ENCODE measurements around the gene CNPY3. TPM values are rescaled to one million over a fixed set of nuclear protein-coding genes. Genes with fewer than 3 reads are reported as not detected.
"Not testable (repeated sequence)": the region's sequence is repeated elsewhere in the genome, so short reads cannot be mapped to it uniquely, and the experiment has no call there.

The CNPY3 gene
- total RNA-seq, 8 experiments from 2014 or later = 29.6 to 49.1 (median 33.4) TPM

DNA sequence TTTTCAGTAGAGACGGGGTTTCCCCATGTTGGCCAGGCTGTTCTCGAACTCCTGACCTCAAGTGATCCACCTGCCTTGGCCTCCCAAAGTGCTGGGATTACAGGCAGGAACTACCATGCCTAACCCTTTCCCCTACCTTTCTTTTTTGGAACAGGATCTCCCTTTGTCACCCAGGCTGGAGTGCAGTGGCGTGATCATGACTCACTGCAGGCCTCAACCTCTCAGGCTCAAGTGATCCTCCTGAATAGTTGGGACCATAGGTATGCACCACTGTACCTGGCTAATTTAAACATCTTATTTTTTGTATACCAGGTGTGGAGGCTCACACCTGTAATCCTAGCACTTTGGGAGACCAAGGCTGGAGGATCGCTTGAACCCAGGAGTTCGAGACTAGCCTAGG, 12.1 kb downstream of the CNPY3 start:
- in situ Hi-C loops (cut with MboI; ENCODE audit: low pct_unique_long_range_greater_than_20kb in 2 of 9, low sequenced_read_pairs in 9 of 9, unreplicated experiment in 9 of 9); ATAC-seq (replicated peaks in 6 of 8); H3K4me1 ChIP-seq (replicated peaks in 1 of 2); H3K4me3 ChIP-seq; H3K27ac ChIP-seq: not testable (repeated sequence)
- 90 to 100% (median 100%) methylated on average over 1 to 5 of the region's 5 CpGs; no CpG with 5 or more reads in 1 of the 10 experiments for WGBS, 10 experiments

DNA sequence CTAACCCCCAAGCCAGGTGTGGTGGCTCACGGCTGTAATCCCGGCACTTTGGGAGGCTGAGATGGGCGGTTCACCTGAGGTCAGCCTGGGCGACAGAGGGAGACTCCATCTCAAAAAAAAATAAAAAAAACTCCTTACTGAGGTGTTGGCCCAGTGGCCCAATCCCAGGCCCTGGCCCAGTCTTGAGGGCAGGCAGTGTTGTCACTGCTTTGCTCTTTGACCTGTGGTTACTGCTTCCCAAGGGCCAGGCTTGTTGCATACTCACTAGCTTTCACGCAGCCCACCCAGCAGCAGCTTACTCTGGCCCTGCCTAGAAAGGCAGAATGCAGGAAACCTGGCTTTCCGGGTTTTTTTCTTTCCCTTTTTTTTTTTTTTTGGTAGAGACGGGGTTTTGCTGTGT, 13.2 kb downstream of the CNPY3 start:
- Histone ChIP-seq H3K4me1 (replicated peaks in 1 of 2) (no peaks in the 10 kb centered on the region), H3K4me3 (no peak overlapping the region), H3K27ac (no peak overlapping the region)
- ATAC-seq (replicated peaks in 6 of 8) = no peak
- 70 to 96% (median 86%) methylated on average over 1 to 5 of the region's 7 CpGs; no CpG with 5 or more reads in 4 of the 10 experiments for WGBS, 10 experiments
- in situ Hi-C loops (cut with MboI; ENCODE audit: low pct_unique_long_range_greater_than_20kb in 2 of 9, low sequenced_read_pairs in 9 of 9, unreplicated experiment in 9 of 9) = no loop called here

DNA sequence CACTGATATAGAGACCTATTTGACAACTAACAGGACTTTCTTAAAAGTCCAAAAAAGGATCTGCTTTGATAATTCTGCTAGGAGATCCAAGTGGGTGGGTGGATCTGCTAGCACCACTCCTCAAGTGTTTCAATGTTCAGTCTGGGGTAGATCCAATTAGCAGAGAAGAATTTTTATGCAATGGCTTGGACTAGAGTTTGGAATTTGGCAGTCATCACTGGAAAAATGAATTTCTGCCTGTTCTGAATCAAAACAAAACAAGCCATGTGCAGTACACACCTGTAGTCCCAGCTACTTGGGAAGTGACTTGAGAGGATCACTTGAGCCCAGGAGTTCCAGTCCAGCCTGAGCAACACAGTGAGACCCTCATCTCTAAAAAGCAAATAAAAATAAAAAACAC, 18.7 kb downstream of the CNPY3 start:
- Histone ChIP-seq H3K4me3 (no peak overlapping the region), H3K27ac (no peak overlapping the region), H3K4me1 (replicated peaks in 1 of 2) (no peaks in the 10 kb centered on the region)
- ATAC-seq (replicated peaks in 6 of 8) = no peak
- in situ Hi-C loops (cut with MboI; ENCODE audit: low pct_unique_long_range_greater_than_20kb in 2 of 9, low sequenced_read_pairs in 9 of 9, unreplicated experiment in 9 of 9) = no loop called here

DNA sequence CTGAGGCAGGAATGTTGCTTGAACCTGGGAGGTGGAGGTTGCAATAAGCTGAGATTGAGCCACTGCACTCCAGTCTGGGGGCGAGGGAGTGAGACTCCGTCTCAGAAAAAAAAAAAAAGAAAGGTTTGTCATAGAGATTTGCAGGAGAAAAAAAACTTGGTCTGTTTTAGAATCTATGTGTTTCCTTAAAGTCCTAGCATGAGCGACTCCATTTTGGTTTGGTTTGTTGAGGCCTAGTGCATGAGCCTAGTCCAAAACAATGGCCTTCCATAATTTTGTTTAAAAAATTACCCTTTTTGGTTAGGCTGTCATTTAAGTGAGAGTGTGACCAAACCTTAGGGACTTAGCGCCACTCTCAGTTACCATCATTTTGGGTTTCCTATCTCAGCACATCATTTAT, 23.1 kb downstream of the CNPY3 start:
- H3K4me3 ChIP-seq = no peak overlapping the region
- ATAC-seq (replicated peaks in 6 of 8) = no peak
- H3K27ac ChIP-seq = no peak overlapping the region
- H3K4me1 ChIP-seq (replicated peaks in 1 of 2) = no peaks in the 10 kb centered on the region
- in situ Hi-C loops (cut with MboI; ENCODE audit: low pct_unique_long_range_greater_than_20kb in 2 of 9, low sequenced_read_pairs in 9 of 9, unreplicated experiment in 9 of 9) = no loop called here
- WGBS, 10 experiments = 47 to 100% (median 88%) methylated on average over 1 to 4 of the region's 4 CpGs

DNA sequence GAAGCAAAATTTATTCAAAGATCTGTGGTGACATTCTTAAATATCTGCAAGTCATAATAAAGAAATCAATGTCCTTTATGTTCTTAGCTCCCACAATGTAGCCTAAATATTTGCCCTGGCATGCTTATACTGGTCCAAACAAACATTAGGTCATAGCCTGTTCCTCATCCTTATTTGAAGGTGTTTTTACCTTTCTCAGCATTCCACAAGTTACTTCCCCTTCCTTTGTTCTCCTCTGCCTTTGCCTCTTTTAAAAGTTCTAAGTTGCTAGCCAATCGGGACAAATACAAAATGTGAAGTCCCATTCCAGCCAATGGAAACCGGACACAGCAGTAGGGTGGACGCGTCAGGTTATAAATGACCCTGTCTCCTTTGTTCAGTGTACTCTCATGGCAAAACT, 25.1 kb downstream of the CNPY3 start:
- H3K27ac ChIP-seq; H3K4me3 ChIP-seq; in situ Hi-C loops (cut with MboI; ENCODE audit: low pct_unique_long_range_greater_than_20kb in 2 of 9, low sequenced_read_pairs in 9 of 9, unreplicated experiment in 9 of 9); H3K4me1 ChIP-seq (replicated peaks in 1 of 2); ATAC-seq (replicated peaks in 6 of 8): not testable (repeated sequence)
- WGBS, 10 experiments = 71 to 100% (median 86%) methylated on average over 1 to 4 of the region's 4 CpGs; no CpG with 5 or more reads in 6 of the 10 experiments

DNA sequence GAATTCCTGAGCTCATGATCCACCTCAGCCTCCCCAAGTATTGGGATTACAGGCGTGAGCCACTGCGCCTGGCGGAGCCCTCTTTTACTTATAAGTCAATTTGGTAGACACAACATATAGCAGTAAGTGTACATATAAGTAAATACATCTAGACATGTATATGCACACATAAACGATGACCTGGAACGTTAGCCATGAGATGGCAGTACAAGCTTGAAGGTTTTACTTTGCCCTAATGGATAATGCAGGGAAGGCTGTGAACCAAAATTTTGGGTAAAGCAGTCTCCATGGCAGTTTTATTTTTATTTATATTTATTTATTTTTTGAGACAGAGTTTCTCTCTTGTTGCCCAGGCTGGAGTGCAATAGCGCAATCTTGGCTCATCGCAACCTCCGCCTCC, 28.8 kb downstream of the CNPY3 start:
- Histone ChIP-seq H3K4me3 (no peak overlapping the region), H3K27ac (no peak overlapping the region), H3K4me1 (replicated peaks in 1 of 2) (peaks cover 0 to 6% of the 10 kb centered on the region in 2 donors)
- 70 to 100% (median 83%) methylated on average over 1 to 5 of the region's 8 CpGs; no CpG with 5 or more reads in 3 of the 10 experiments for WGBS, 10 experiments
- no peak for ATAC-seq (replicated peaks in 6 of 8)
- in situ Hi-C loops (cut with MboI; ENCODE audit: low pct_unique_long_range_greater_than_20kb in 2 of 9, low sequenced_read_pairs in 9 of 9, unreplicated experiment in 9 of 9) = no loop called here

DNA sequence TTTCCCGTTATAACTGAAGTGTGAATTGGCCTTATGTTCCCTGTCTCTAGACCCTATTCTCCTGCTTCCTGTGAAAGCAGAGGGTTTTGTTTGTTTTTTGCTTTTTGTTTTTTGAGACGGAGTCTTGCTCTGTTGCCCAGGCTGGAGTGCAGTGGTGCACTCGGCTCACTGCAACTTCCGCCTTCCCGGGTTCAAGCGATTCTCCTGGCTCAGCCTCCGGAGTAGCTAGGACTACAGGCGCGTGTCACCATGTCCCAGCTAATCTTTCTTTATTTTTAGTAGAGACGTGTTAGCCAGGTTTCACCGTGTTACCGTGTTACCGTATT, 30.6 kb downstream of the CNPY3 start:
- 6 to 77% (median 46%) methylated on average over 4 to 8 of the region's 13 CpGs; no CpG with 5 or more reads in 5 of the 10 experiments for WGBS, 10 experiments
- peaks cover 0 to 6% of the 10 kb centered on the region in 2 donors for H3K4me1 ChIP-seq (replicated peaks in 1 of 2)
- in situ Hi-C loops (cut with MboI; ENCODE audit: low pct_unique_long_range_greater_than_20kb in 2 of 9, low sequenced_read_pairs in 9 of 9, unreplicated experiment in 9 of 9) = no loop called here
- no peak for ATAC-seq (replicated peaks in 6 of 8)
- H3K4me3 ChIP-seq = peak overlapping the region in 1 of 5 donors; percentile 32
- H3K27ac ChIP-seq = no peak overlapping the region

DNA sequence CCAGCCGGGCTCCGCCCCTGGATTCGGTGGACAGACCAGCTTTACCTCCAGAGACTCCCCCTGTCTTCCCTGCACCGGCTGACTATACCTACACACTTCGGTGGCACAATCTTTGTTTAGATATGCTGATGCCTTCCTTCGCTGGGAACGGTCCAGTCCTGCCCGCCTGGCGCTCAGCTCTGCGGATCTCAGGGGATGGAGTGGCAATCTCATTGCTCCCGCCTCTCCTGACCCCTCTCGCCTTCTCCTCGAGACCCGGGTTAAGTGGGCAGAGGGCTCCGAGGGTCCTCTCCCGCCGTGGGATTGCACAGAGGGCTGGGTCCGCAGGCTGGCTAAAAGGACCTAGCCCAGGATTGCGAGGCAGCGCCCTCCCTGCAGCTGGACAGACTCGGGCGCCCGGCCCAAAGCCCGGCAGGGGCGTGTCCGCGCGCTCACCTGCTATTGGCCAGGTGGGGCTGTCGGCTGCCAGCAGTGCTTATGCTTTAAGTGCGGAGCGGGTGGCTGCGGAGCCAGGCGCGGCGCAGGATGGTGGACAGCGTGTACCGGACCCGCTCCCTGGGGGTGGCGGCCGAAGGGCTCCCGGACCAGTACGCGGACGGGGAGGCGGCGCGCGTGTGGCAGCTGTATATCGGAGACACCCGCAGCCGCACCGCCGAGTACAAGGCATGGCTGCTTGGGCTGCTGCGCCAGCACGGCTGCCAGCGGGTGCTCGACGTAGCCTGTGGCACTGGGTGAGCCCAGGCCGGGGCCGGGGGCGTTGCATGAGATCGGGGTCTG, 31.2 kb downstream of the CNPY3 start, which contains the start of gene GNMT:
GNMT (plus strand) TSS at position 512 of the 777 bp plus-strand sequence; CDS start at position 526, 14 bp downstream.
- Histone ChIP-seq H3K4me1 (replicated peaks in 1 of 2) (peaks cover 0 to 6% of the 10 kb centered on the region in 2 donors), H3K27ac (no peak within 1 kb of the TSS), H3K4me3 (peak within 1 kb of the TSS; percentile 18 to 32 (median 21))
- WGBS, 10 experiments = 0 to 17% (median 8%) methylated on average over 3 to 29 of the region's 62 CpGs; no CpG with 5 or more reads in 5 of the 10 experiments
- peak; percentile 72 to 90 (median 84) for ATAC-seq (replicated peaks in 6 of 8)
- in situ Hi-C loops (cut with MboI; ENCODE audit: low pct_unique_long_range_greater_than_20kb in 2 of 9, low sequenced_read_pairs in 9 of 9, unreplicated experiment in 9 of 9) = no loop called here

DNA sequence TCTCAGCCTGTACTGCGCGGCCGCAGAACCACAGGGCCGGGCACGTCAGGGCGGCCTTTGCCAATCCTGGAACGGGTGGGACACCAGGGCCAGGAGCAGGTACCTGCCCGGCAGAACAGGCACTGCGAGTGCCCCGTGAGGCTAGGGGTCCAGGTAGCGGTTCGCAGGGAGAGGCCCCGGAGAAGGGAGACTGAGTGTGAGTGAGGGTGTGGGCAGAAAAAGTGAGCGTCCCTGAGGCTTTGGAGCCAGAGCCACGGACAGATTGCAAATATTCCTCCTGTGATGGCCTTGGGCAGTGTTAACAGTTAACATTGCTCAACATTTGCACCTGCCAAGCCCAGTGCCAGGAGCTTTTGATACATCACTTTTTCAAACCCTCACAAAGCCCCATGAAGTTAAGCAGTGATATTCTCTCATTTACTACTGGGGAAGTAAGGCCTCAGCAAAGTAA, 31.8 kb downstream of the CNPY3 start:
- WGBS, 10 experiments = 11 to 80% (median 49%) methylated on average over 1 to 6 of the region's 15 CpGs; no CpG with 5 or more reads in 4 of the 10 experiments
- in situ Hi-C loops (cut with MboI; ENCODE audit: low pct_unique_long_range_greater_than_20kb in 2 of 9, low sequenced_read_pairs in 9 of 9, unreplicated experiment in 9 of 9) = no loop called here
- ATAC-seq (replicated peaks in 6 of 8) = peak in 3 of 8 experiments; percentile 27 to 39 (median 36)
- Histone ChIP-seq H3K4me3 (peak overlapping the region; percentile 18 to 32 (median 21)), H3K27ac (no peak overlapping the region), H3K4me1 (replicated peaks in 1 of 2) (peaks cover 0 to 6% of the 10 kb centered on the region in 2 donors)

DNA sequence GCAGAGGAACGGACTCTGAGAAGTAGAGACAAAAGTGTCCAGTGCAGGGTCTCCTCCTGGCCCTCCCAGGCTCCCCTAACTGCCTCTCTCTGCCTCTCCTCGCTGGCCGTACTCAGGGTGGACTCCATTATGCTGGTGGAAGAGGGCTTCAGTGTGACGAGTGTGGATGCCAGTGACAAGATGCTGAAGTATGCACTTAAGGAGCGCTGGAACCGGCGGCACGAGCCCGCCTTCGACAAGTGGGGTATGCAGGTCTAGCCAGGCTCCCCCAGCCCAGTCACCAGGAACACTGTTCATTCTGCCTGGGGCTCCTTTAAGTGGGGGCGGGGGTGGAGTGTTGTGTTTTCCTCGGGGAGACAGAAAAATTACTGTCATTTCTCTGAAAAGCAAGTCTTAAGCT, 32.8 kb downstream of the CNPY3 start:
- Histone ChIP-seq H3K4me1 (replicated peaks in 1 of 2) (peaks cover 0 to 6% of the 10 kb centered on the region in 2 donors), H3K27ac (no peak overlapping the region), H3K4me3 (no peak overlapping the region)
- 60 to 100% (median 85%) methylated on average over 1 to 8 of the region's 12 CpGs; no CpG with 5 or more reads in 3 of the 10 experiments for WGBS, 10 experiments
- no peak for ATAC-seq (replicated peaks in 6 of 8)
- in situ Hi-C loops (cut with MboI; ENCODE audit: low pct_unique_long_range_greater_than_20kb in 2 of 9, low sequenced_read_pairs in 9 of 9, unreplicated experiment in 9 of 9) = no loop called here

DNA sequence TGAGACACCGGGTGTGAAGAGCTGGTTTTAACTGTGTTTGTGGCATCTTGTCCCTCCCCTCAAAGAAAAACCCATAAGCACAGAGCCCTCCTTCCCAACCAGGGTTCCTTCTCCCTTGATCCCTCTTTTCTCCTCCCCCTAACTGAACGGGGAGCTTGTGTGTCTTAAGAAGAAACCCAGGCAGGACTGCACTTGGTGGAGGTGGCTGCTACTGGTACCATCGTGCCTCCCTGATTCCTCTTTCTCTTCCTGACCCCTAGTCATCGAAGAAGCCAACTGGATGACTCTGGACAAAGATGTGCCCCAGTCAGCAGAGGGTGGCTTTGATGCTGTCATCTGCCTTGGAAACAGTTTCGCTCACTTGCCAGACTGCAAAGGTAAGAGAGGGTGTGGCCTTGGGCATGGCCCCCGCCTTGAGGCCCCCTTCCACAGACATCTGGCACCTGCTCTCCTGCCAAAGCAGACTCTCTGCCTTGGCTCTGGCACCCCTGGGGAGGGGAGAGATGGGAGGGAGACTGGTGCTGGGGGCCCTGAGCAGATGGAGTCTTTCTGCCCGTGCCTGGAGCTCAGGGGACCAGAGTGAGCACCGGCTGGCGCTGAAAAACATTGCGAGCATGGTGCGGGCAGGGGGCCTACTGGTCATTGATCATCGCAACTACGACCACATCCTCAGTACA, 33.4 kb downstream of the CNPY3 start:
- in situ Hi-C loops (cut with MboI; ENCODE audit: low pct_unique_long_range_greater_than_20kb in 2 of 9, low sequenced_read_pairs in 9 of 9, unreplicated experiment in 9 of 9) = no loop called here
- peaks cover 0 to 6% of the 10 kb centered on the region in 2 donors for H3K4me1 ChIP-seq (replicated peaks in 1 of 2)
- 0 to 100% (median 75%) methylated on average over 1 to 4 of the region's 13 CpGs; no CpG with 5 or more reads in 3 of the 10 experiments for WGBS, 10 experiments
- no peak for ATAC-seq (replicated peaks in 6 of 8)
- H3K27ac ChIP-seq = no peak overlapping the region
- no peak overlapping the region for H3K4me3 ChIP-seq

DNA sequence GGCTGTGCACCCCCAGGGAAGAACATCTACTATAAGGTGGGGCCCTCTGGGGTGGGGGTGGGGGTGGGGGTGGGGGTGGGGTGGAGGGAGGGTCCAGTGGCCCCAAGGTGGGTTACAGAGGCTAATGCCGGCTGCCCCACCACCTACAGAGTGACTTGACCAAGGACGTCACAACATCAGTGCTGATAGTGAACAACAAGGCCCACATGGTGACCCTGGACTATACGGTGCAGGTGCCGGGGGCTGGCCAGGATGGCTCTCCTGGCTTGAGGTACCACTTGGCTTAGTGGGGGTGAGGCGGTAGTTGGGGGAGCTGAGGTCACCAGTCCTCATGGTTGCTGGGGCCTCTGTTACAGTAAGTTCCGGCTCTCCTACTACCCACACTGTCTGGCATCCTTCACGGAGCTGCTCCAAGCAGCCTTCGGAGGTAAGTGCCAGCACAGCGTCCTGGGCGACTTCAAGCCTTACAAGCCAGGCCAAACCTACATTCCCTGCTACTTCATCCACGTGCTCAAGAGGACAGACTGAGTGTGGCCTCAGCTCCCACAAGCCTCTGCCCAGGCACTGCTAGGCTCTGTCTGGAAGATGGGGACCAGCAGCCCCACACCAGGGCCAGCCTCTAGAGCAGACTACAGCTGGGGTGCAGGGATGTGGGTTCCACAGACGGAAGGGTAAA, 34.0 kb downstream of the CNPY3 start:
- no peak overlapping the region for H3K27ac ChIP-seq
- in situ Hi-C loops (cut with MboI; ENCODE audit: low pct_unique_long_range_greater_than_20kb in 2 of 9, low sequenced_read_pairs in 9 of 9, unreplicated experiment in 9 of 9) = no loop called here
- WGBS, 10 experiments = 80 to 100% (median 80%) methylated on average over 1 to 3 of the region's 12 CpGs; no CpG with 5 or more reads in 7 of the 10 experiments

More for the DNA sequence above, 34.0 kb downstream of the CNPY3 start:
- peaks cover 0 to 6% of the 10 kb centered on the region in 2 donors for H3K4me1 ChIP-seq (replicated peaks in 1 of 2)
- no peak overlapping the region for H3K4me3 ChIP-seq
- ATAC-seq (replicated peaks in 6 of 8) = no peak

Measured in motor neuron (in vitro differentiated cells).